ENCODE data around the gene UBE2Z.

GRCh38 chr17:48970865-48971687 is 62.9 kb downstream of the UBE2Z start:
- TF ChIP-seq CTCF (IDR thresholded peaks at IDR 0.05; ENCODE audit: low read length), result no peak
- no peak for TF ChIP-seq EZH2 (optimal IDR thresholded peaks at IDR 0.05; ENCODE audit: low read depth, low read length)
- TF ChIP-seq EZH2phosphoT487 (IDR thresholded peaks at IDR 0.05; ENCODE audit: low read length), result no peak
